B cell (primary cell): ENCODE measurements around the gene JAML.

Experiments used
- EZH2 ChIP-seq: IDR thresholded peaks from 2 replicates; pipeline ENCODE4 v1.6.1; 2012; ENCODE audit warnings: borderline replicate concordance, low read depth, mild to moderate bottlenecking, moderate library complexity, low read length; ENCODE audit not compliant: insufficient read depth, poor library complexity, severe bottlenecking
- TF ChIP-seq, protein P1 (sequence below): fragments of 200-600 bp; IDR thresholded peaks from one replicate; pipeline ENCODE4 v1.8.0; 2022; ENCODE audit warnings: antibody characterized with exemption, mild to moderate bottlenecking

DNA sequence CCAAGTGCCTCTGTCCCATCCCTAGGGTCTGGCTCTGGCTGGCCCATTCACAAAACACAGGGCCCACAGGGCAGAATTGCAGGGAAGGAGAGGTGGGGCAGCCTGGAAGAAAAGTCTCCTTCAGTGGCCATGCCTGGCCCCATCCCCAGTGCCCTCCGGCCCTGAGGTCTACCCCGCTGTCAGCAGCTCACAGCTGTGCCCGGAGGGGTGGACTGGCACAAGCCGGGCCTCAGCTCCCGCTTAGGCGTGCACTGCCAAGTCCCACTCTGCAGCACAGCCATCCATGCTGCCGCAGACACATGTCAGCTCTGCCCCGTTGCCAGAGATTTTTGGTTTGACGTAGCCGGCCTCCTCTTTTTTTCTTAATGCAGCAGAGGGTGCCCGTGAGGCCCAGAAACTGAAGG, 44.5 kb downstream of the JAML start:
- TF ChIP-seq, protein P1, sequence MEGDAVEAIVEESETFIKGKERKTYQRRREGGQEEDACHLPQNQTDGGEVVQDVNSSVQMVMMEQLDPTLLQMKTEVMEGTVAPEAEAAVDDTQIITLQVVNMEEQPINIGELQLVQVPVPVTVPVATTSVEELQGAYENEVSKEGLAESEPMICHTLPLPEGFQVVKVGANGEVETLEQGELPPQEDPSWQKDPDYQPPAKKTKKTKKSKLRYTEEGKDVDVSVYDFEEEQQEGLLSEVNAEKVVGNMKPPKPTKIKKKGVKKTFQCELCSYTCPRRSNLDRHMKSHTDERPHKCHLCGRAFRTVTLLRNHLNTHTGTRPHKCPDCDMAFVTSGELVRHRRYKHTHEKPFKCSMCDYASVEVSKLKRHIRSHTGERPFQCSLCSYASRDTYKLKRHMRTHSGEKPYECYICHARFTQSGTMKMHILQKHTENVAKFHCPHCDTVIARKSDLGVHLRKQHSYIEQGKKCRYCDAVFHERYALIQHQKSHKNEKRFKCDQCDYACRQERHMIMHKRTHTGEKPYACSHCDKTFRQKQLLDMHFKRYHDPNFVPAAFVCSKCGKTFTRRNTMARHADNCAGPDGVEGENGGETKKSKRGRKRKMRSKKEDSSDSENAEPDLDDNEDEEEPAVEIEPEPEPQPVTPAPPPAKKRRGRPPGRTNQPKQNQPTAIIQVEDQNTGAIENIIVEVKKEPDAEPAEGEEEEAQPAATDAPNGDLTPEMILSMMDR: no peak
- no peak for TF ChIP-seq EZH2
